ENCODE data around the gene KATNBL1. TPM values are rescaled to one million over a fixed set of nuclear protein-coding genes. Genes with fewer than 3 reads are reported as not detected.

Gene KATNBL1
- total and polyA plus RNA-seq, 2 donors (not counting 3 experiments of a cell fraction or from before 2014, with no cell fraction given) = 14.1 to 56.8 TPM

- POLR2A ChIA-PET = no interaction called here
- BruUV-seq (replicated peaks) = no TSS peak
- CTCF ChIA-PET = interaction anchor here (1.0 to 1.9 kb wide), 3 partner anchors 9 to 248 kb away, joined by 5 to 11 read pairs (median 8); partner anchors contain the start of genes KATNBL1 and LPCAT4
Measured at GRCh38 chr15:34119291-34119690, 90.6 kb downstream of the KATNBL1 start.

More at GRCh38 chr15:34119291-34119690, 90.6 kb downstream of the KATNBL1 start:
- no peak for FAIRE-seq
- Histone ChIP-seq H2AFZ (ENCODE audit: low read depth, low read length) (no peak overlapping the region), H3K4me3 (replicated peaks in 1 of 3; ENCODE audit: insufficient read depth in 1 of 3, low read depth in 1 of 3, low read length in 3 of 3) (no peak overlapping the region), H3K36me3 (ENCODE audit: control insufficient read depth in 2 of 2, extremely low read depth in 1 of 2, insufficient read depth in 2 of 2, low read length in 2 of 2) (no peaks in the 10 kb centered on the region), H4K20me1 (replicated peaks; ENCODE audit: control insufficient read depth, extremely low read depth, insufficient read depth, low read length) (no peaks in the 10 kb centered on the region), H3K79me2 (ENCODE audit: control insufficient read depth, insufficient read depth, low read length) (no peaks in the 10 kb centered on the region), H3K4me2 (ENCODE audit: insufficient read depth, low read length) (no peak overlapping the region), H3K9me3 (replicated peaks; ENCODE audit: control insufficient read depth, insufficient read depth, low read length) (no peaks in the 10 kb centered on the region), H3K9ac (replicated peaks; ENCODE audit: extremely low read depth, insufficient read depth, low read length) (no peak overlapping the region), H3K27ac (ENCODE audit: insufficient read depth, low read depth, low read length) (no peak overlapping the region), H3K4me1 (ENCODE audit: control insufficient read depth, extremely low read depth, insufficient read depth, low read length) (peaks cover 16% of the 10 kb centered on the region), H3K27me3 (ENCODE audit: control insufficient read depth in 2 of 2, insufficient read depth in 2 of 2, low read length in 2 of 2) (no peaks in the 10 kb centered on the region), H3K9me1 (replicated peaks; ENCODE audit: control insufficient read depth, extremely low read depth, insufficient read depth, low read length) (no peaks in the 10 kb centered on the region)
- intact Hi-C loops (cut with micrococcal nuclease) = no loop called here
- DNase-seq (ENCODE audit: low read depth, low spot score) = no peak
- no peak for TF ChIP-seq EZH2 (IDR thresholded peaks at IDR 0.05; ENCODE audit: borderline replicate concordance, low read depth, low read length, severe bottlenecking)
- no peak for TF ChIP-seq GATA2 (IDR thresholded peaks at IDR 0.05; ENCODE audit: insufficient read depth, insufficient read length, low read depth, low read length)
- no peak for TF ChIP-seq POLR2AphosphoS5 (IDR thresholded peaks at IDR 0.05; ENCODE audit: insufficient read depth, low read depth, low read length)
- TF ChIP-seq JUN (IDR thresholded peaks at IDR 0.05; ENCODE audit: borderline replicate concordance, insufficient read depth, insufficient read length, low read depth) = no peak
- TF ChIP-seq CTCF (IDR thresholded peaks at IDR 0.05; ENCODE audit: extremely low read depth in 1 of 2, insufficient read depth in 1 of 2, low read depth in 1 of 2, low read length in 2 of 2) = no peak
- TF ChIP-seq FOS (IDR thresholded peaks at IDR 0.05; ENCODE audit: borderline replicate concordance, insufficient read depth, low read length) = no peak
- TF ChIP-seq MAX (IDR thresholded peaks at IDR 0.05; ENCODE audit: insufficient read depth, insufficient read length) = no peak
- dilution Hi-C loops (cut with MboI; ENCODE audit: extremely low pct_ligation_motif_present, low sequenced_read_pairs) = no loop called here

All from endothelial cell of umbilical vein (primary cell).